Posterior vena cava (tissue), 2 donors: ENCODE measurements around the gene ZNF75A. TPM values are rescaled to one million over a fixed set of nuclear protein-coding genes. Genes with fewer than 3 reads are reported as not detected.

ENCODE experiments used
- DNase-seq: peaks from one replicate; pipeline ENCODE4 v3.0.0-alpha.2; 2020; ENCODE audit warnings: low spot score
- intact Hi-C, 2 donors: fragments of 100-400 bp; cut with DNase I; formaldehyde crosslinking; loops; one replicate each; pipeline versions ENCODE4 v1.14.1 to v1.14.2; 2022 to 2023
- total RNA-seq, 2 donors: library from RNA; stranded (reverse); fragmentation: NEBNext Ultra II Directional; extraction: Animal tissue kit (Norgen Biotek cat#: 25700); gene quantifications; one replicate each; pipeline ENCODE4 v1.2.1, GENCODE V29; 2021
- donor health status: DM: yes; HTN: yes; CAD: no.
- donor health status: DM: yes; HTN: yes; CAD: no.

The ZNF75A gene
- total RNA-seq, 2 donors from 2014 or later = 17.5 to 21.3 TPM

DNA sequence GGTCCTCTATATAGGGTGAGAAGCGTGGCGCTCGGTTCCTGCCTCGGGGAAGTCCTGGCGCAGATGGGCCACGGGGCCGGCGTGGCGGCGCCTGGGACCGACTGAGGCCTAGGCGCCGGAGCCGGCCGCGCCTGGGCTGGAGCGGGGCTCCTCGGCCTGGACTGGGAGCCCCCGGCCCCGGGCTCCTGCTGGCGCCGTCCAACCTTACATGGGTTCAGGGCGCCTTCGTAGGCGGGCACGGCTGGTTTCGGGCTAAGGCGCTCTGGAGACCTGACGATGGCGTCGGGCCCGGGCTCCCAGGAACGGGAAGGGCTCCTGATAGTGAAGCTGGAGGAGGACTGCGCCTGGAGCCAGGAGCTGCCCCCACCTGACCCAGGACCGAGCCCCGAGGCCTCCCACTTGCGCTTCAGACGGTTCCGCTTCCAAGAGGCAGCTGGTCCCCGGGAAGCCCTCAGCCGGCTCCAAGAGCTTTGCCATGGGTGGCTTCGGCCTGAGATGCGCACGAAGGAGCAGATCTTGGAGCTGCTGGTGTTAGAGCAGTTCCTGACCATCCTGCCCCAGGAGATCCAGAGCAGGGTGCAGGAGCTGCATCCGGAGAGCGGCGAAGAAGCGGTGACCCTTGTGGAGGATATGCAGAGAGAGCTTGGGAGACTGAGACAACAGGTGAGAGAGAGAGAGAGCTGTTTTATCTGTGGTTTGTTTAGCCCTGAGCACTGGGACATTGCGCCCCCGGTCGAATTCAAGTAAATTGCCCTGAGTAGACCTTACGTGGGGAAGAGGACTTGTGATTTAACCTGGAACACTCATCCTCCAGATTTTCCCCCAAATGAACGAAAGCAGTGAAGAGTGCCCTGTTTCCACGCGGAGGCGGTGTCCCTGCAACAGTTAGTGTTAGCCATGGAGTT, 21.5 kb upstream of the ZNF75A start:
- intact Hi-C loops = no loop called here

DNA sequence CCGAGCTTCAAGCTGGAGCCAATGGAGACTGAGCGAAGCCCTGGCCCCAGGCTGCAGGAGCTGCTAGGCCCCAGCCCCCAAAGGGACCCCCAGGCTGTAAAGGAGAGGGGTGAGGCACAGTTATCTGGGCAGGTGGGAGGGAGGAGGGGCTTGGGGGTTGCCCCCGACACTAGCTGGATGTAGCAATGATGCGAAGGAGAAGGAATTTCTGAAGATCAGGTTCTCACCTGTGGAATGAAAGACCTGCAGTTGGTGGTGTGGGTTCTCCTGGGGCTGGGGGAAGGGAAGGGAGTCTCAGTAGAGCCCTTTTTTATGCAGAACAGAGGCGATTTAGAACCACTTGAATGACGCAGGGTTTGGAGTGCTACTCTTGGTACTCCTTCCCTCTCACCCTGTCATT, 20.2 kb upstream of the ZNF75A start:
- intact Hi-C loops = no loop called here
- DNase-seq = no peak

More for the DNA sequence above, 21.5 kb upstream of the ZNF75A start:
- no peak for DNase-seq

DNA sequence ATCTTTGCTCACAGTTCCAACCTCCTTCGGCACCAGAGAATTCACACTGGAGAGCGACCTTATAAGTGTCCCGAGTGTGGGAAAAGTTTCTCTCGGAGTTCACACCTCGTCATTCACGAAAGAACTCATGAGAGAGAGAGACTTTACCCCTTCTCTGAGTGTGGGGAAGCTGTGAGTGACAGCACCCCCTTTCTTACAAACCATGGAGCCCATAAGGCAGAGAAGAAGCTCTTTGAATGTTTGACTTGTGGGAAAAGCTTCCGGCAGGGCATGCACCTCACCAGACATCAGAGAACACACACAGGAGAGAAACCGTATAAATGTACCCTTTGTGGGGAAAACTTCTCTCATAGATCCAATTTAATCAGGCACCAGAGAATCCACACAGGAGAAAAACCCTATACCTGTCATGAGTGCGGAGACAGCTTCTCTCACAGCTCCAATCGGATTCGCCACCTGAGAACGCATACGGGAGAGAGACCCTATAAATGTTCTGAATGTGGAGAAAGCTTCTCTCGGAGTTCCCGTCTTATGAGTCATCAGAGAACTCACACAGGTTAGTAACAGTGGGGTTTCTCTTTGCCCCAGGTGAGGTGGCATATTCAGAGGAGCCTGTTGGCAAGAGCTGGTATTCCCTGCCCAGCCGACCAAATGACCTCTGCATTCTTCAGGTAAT, 15.2 kb upstream of the ZNF75A start:
- DNase-seq = no peak
- intact Hi-C loops = no loop called here

DNA sequence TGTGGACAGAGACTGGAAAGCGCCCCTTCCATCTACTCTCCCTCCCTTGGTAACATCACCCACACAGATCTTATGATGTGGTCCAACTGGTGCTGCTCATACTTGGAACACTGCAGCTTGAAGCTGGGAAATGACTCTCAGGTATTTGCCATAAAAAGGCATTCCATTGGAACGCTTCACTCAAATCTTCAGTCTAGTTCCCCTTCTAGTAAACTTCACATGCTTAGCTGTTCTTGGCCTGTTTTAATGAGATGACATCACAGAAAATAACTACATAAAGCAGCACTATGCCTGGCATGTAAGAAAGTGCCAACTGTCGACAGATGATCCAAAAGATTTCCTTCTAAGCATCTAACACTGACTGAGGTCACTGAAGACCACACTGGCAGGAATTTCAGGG, 12.7 kb upstream of the ZNF75A start:
- DNase-seq = no peak
- intact Hi-C loops = no loop called here

DNA sequence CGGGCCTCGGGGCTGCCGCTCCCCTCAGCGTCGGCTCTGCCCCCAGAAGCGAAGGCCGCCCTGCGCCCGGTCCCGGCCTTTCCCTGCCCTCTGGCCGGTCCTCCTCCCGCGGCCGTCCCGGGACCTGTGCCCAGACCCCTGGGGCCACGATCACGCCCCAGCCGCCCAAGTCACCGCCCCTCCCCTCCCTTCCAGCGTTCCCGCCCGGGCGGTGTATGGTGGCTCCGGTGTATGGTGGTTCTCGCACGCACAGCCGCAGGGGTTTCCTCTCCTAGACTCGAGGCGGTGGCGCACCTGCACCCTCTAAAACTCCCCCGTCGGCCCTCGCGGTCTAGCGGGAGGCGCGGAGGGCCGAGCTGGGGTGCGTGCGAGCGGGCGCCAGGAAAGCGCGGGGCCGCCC, 10.1 kb upstream of the ZNF75A start:
- no peak for DNase-seq
- intact Hi-C loops = no loop called here

DNA sequence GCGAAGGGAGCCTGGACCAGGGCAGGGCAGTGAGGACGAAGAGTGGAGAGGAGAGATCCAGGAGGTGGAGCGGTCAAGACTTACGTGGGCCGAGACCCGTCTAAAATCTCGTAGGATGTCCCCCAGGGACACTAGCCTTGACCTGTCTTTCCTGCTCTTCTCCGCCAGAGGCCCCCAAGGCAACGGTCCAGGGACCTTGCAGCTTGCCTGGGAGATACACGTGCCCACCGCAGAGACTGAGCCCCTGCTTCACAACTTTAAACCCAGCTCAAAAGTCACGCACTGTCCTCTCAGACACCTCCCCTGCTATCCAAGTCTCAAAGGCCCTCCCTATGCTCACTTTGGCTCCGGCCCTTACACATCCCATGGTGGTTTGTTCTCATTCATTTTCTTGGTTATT, 9.5 kb upstream of the ZNF75A start:
- intact Hi-C loops = no loop called here
- no peak for DNase-seq

DNA sequence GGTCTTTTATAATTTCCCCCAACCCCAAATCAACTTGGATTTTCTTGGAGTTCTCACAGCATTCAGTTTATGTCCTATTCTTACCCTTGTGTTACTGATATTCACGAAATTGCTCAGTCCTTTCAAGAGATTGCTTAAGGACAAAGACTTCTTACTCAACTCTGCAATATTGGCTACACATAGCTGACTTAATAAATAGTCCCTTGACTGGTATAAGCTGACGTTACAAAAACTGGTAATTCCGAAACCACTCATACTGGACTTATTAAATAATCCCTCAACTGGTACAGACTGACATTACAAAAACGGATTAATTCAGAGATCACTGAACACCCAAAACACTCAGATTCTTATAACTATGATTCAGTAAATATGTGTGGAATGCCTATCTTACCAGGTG, 927 bp upstream of the ZNF75A start:
- no peak for DNase-seq
- intact Hi-C loops = loop anchor here in 1 of 2 donors (10.0 kb wide), 1 partner anchor 90 kb away; no protein-coding TSS in a partner anchor

DNA sequence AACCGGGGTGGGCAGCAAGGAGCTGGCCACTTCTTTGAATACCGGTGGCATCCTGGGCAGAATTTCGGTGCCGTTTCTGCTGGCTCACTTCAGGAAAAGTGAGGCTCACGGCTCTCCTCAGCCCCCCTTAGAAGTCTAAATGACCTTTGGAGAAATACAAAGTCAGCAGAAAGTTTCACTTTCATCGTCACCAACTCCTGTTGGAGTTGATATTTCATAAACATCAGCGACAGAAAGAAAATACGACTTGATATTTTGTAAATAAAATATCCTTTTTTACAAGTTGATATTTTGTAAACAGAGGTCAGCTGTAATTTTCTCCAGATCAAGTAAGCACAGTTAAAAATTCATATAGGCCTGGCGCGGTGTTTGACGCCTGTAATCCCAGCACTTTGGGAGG, 781 bp downstream of the ZNF75A start:
- intact Hi-C loops = loop anchor here in 1 of 2 donors (10.0 kb wide), 1 partner anchor 89 kb away; no protein-coding TSS in a partner anchor
- DNase-seq = no peak

DNA sequence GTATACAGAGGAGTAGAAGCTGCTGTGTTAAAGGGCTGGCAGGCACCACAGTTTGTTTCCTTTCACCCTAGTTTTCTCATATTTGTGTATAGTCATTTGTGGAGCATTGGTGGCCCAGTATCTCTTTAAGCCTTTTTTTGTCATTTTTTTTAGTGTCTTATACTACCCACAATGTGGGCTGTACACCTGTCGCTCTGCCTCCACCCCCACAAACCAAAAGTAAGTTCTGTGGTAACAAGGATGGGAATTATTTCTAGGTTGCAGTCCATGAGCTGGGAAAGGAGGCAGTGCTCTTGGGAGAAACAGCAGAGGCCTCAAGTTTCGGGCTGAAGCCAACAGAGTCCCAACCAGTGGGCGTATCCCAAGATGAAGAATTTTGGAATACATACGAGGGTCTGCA, 6.2 kb downstream of the ZNF75A start:
- intact Hi-C loops = loop anchor here in 1 of 2 donors (5.0 kb wide), 1 partner anchor 76 kb away; no protein-coding TSS in a partner anchor
- no peak for DNase-seq

DNA sequence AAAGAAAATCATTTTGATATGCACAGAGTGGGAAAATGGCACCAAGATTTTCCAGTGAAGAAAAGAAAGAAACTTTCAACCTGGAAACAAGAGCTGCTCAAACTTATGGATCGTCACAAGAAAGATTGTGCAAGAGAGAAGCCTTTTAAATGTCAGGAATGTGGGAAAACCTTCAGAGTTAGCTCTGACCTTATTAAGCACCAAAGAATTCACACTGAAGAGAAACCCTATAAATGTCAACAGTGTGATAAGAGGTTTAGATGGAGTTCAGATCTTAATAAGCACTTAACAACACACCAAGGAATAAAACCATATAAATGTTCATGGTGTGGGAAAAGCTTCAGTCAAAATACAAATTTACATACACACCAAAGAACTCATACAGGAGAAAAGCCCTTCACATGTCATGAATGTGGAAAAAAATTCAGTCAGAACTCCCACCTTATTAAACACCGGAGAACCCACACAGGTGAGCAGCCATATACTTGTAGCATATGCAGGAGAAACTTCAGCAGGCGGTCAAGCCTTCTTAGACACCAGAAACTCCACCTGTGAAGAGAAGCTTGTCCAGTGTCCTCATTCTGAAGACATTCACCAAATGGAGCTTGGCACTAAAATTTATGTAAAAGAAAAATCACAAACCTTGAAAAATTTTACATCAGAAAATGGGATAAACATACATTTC, 12.2 kb downstream of the ZNF75A start:
- DNase-seq = no peak
- intact Hi-C loops = no loop called here

DNA sequence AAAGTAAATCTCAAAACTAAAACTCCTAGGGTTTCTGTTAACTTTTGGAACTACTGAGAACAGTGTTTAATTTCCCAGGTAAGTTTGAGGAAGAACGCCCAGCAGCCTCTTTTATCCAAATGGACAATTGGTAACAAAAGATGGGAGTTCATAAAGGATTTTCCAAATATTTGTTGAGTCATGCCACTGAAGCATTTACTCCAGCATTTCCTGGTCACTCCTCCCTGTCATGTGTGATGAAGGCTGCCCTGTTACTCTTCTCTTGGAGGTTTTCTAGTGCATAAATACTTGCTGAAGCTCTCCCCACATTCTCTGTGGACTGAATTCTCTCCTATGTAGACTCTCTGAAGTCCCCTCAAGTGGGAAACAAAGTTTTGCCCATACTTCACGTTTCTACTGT, 16.5 kb downstream of the ZNF75A start:
- intact Hi-C loops = no loop called here
- DNase-seq = no peak

DNA sequence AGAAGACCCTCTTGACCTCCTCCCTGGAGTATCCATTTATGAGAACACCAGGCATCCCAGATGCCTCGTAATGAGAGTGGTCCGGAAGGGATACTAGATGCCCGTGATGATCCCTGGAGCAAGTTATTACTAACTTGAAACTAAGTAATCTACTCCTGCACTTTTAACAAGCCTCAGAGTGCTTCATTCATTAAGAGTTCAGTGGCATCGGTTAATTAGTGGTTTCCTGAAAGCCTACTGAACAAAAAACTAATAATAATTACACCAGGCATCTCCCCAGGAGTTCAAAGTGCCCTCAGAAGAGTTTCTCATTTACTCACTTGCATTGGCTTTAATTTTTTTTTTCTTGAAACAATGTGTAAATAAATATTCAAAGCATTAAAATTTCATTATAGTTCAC, 22.2 kb downstream of the ZNF75A start:
- intact Hi-C loops = no loop called here
- DNase-seq = no peak

DNA sequence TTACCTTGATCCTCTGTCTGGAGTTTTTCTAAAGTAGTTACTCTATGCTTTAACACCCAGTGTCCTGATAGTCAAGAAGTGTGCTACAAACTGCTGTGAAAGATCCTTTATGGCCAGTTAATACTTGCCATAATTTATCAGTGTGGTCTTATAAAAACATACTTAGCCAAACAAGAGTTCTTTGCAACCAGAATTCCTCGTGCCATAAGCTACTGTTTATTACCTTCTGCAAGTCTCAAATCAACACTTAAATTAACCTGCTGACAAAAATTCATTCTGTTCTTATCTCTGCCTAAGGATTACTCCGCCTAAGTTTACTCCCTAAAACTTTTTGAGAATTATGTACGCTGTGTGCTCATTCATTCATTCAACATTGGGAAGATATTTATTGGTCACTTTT, 22.8 kb downstream of the ZNF75A start:
- no peak for DNase-seq
- intact Hi-C loops = no loop called here

DNA sequence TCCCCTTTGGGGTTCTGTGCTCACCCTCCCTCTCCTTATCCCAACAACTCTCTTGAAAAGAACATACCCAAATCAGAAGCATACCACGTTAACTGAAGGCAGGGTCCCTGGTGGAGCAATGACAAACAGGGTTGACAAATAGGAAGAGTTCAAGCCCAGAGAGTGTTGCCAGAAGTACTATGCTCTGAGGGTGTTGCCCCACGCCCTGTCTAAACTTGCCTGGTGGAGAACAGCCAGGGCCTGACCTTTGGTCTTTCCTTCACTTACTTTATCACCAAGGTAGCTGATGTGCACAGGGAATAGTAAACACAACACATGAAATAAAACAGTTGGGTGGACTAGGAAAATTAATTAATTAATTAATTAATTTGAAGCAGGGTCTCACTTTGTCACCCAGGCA, 23.3 kb downstream of the ZNF75A start:
- intact Hi-C loops = no loop called here
- no peak for DNase-seq

DNA sequence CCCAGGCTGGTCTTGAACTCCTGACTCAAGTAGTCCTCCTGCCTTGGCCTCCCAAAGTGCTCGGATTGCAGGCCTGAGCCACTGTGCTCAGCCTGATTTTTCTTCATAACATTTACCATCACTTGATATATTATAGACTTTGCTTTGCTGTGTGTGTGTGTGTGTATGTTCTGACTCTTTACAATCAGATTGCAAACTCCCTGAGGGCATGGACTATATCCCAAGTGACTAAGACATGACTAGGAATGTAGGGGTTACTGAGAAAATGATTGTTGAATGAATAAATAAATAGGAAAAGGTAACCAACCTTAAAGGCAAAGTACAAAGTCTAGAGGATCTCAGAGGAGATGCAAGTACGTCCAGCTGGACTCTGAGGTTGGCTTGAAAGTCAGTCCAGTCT, 40.7 kb downstream of the ZNF75A start:
- no peak for DNase-seq
- intact Hi-C loops = no loop called here

DNA sequence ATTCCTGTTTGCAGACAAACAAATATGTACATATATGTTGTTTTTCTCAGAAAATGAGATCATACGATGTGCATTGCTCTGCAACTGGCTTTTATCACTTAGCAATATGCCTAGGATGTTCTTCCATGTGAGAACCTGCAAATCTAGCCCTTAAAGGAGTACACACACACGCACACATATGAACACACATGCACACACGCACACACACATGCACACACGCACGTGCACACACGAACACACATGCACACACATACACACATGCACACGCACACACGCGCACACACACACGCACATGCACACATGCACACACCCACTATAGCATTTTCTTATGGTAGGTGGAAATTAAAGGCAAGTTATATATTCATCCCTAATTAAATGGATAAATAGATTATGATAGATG, 42.3 kb downstream of the ZNF75A start:
- intact Hi-C loops = no loop called here
- DNase-seq = no peak

DNA sequence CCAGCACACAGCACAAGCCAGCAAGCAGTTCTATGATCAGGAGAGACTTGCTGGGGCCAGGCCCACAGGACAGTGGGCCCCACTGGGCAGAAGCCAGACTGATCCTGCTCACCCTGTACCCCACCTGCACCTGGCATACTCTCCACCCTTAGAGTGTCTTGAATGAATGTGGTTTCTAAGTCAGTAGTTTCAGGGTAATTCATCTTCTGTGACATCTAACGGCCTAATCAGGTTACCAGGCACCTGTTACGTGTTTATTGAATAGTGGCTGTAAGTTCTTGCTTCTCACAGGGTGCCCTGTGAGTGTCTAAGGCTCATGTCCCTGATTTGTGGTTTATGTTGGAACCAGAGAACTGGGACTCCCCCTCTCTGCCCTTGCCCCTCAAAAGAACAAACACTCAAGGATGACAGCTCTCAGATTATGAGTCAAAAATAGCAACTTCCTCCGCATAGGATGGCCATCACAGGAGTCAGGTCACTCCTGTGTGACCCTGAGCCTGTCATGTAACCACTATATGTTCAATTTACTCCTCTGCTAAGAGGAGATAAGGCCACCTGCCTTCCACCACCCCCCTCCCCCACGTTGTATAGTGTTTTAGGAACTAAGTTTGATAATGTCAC, 43.4 kb downstream of the ZNF75A start:
- intact Hi-C loops = no loop called here
- no peak for DNase-seq

DNA sequence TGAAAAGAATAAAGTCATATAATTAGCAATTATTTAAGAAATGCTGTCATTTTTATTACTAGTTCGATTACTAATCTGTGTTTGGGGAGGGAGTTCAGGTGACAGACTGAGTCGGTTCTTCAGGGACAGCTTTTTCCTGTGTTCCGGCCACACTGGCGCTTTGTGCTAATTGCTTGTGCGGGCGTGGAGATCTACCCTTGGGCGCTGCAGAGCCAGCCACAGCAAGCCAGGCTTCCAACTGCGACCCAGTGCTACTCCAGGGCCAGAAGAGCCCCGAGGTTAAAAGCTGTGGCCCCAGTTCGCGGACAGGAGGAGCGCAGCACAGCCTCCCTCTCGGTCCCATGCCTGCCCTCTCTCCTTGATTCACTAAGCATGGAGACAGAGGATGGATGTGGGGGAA, 43.9 kb downstream of the ZNF75A start:
- intact Hi-C loops = no loop called here
- no peak for DNase-seq

DNA sequence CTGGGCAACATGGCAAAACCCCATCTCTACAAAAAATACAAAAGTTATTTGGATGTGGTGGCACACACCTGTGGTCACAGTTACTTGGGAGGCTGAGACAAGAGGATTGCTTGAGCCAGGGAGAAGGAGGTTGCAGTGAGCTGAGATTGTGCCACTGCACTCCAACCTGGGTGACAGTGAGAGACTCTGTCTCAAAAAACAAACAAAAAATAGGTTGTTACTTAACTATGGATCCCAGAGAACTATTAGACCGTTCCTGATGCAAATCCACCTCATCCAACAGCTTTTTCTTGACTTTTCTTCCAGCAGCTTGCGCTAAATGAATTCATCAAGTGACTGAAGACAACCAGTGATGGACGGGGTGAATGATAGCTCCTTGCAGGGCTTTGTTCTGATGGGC, 50.3 kb downstream of the ZNF75A start, which contains the start of gene OR2C1:
Gene OR2C1 (plus strand): TSS at position 301 of the 400 bp plus-strand sequence. CDS start 52 bp downstream, at position 353.
- DNase-seq = no peak
- intact Hi-C loops = loop anchor here in 1 of 2 donors (5.0 kb wide), 1 partner anchor 288 kb away; the partner anchor contains the start of gene IL32
